ENCODE results near the gene HECTD4. TPM values are rescaled to one million over a fixed set of nuclear protein-coding genes. Genes with fewer than 3 reads are reported as not detected.

HECTD4 gene
- polyA plus RNA-seq, 1 donor from 2014 or later = 15.8 TPM

GRCh38 chr12:112175361-112176155 is 206.7 kb downstream of the HECTD4 start:
- H3K9me3 ChIP-seq (ENCODE audit: low read length) = no peaks in the 10 kb centered on the region
- no peaks in the 10 kb centered on the region for H3F3A ChIP-seq (ENCODE audit: insufficient read depth, low read length, poor library complexity, severe bottlenecking)
- H3K36me3 ChIP-seq (ENCODE audit: insufficient read depth, low read length) = peaks cover 6% of the 10 kb centered on the region
- no peak overlapping the region for H3K4me2 ChIP-seq (ENCODE audit: low read length)
- TF ChIP-seq EZH2 (IDR thresholded peaks at IDR 0.05; ENCODE audit: borderline replicate concordance, insufficient read depth, low read length, poor library complexity, severe bottlenecking) = no peak
- no peak for TF ChIP-seq TAF1 (IDR thresholded peaks at IDR 0.05; ENCODE audit: low read depth)
- TF ChIP-seq CTCF (IDR thresholded peaks at IDR 0.05; ENCODE audit: poor library complexity, severe bottlenecking) = no peak
- TF ChIP-seq EP300 (conservative IDR thresholded peaks at IDR 0.05; ENCODE audit: poor library complexity, severe bottlenecking) = no peak
- no peaks in the 10 kb centered on the region for H4K20me1 ChIP-seq (ENCODE audit: insufficient read depth)
- H3K27me3 ChIP-seq (ENCODE audit: insufficient read depth, low read depth, low read length) = no peaks in the 10 kb centered on the region
- H3K4me3 ChIP-seq (ENCODE audit: low read length) = no peak overlapping the region
- H3K9me2 ChIP-seq (ENCODE audit: insufficient read depth, low read length) = no peaks in the 10 kb centered on the region
- H3K79me2 ChIP-seq (replicated peaks; ENCODE audit: insufficient read depth, low read length) = no peaks in the 10 kb centered on the region
- no peak overlapping the region for H2AFZ ChIP-seq (ENCODE audit: low read depth, low read length)
- no peak overlapping the region for H3K27ac ChIP-seq (ENCODE audit: low read length)
- no peak overlapping the region for H3K9ac ChIP-seq (ENCODE audit: low read length)

- TF ChIP-seq MXI1 (conservative IDR thresholded peaks at IDR 0.05; ENCODE audit: poor library complexity, severe bottlenecking) (no peak), EP300 (conservative IDR thresholded peaks at IDR 0.05; ENCODE audit: poor library complexity, severe bottlenecking) (no peak), CTCF (IDR thresholded peaks at IDR 0.05; ENCODE audit: poor library complexity, severe bottlenecking) (no peak), RAD21 (conservative IDR thresholded peaks at IDR 0.05) (no peak), TAF1 (IDR thresholded peaks at IDR 0.05; ENCODE audit: low read depth) (no peak), POLR2AphosphoS5 (IDR thresholded peaks at IDR 0.05) (no peak)
- no peaks in the 10 kb centered on the region for H4K20me1 ChIP-seq (ENCODE audit: insufficient read depth)
- no peaks in the 10 kb centered on the region for H3K9me2 ChIP-seq (ENCODE audit: insufficient read depth, low read length)
- H3K9ac ChIP-seq (ENCODE audit: low read length) = no peak overlapping the region
- H3K79me2 ChIP-seq (replicated peaks; ENCODE audit: insufficient read depth, low read length) = no peaks in the 10 kb centered on the region
- H3K36me3 ChIP-seq (ENCODE audit: insufficient read depth, low read length) = no peaks in the 10 kb centered on the region
- H3F3A ChIP-seq (ENCODE audit: insufficient read depth, low read length, poor library complexity, severe bottlenecking) = no peaks in the 10 kb centered on the region
- no peaks in the 10 kb centered on the region for H3K27me3 ChIP-seq (ENCODE audit: insufficient read depth, low read depth, low read length)
- no peaks in the 10 kb centered on the region for H3K9me3 ChIP-seq (ENCODE audit: low read length)
- H3K27ac ChIP-seq (ENCODE audit: low read length) = no peak overlapping the region
- H3K4me3 ChIP-seq (ENCODE audit: low read length) = no peak overlapping the region
- H2AFZ ChIP-seq (ENCODE audit: low read depth, low read length) = no peak overlapping the region
- no peak overlapping the region for H3K4me2 ChIP-seq (ENCODE audit: low read length)
Observed at GRCh38 chr12:112172556-112173324, 209.5 kb downstream of the HECTD4 start.

All from neural cell (in vitro differentiated cells).